Epithelial cell of proximal tubule (primary cell): Measurements from ENCODE around the gene SPAG16. TPM values are rescaled to one million over a fixed set of nuclear protein-coding genes. Genes with fewer than 3 reads are reported as not detected.

Experiments used
- total RNA-seq: library from RNA; depleted of rRNA; stranded (reverse); fragments of >200 nt; gene quantifications from 2 replicates; pipeline ENCODE4 v1.2.3, GENCODE V29; 2015

Gene SPAG16
- total RNA-seq, 1 donor from 2014 or later, result 25.5 TPM

Other genes starting within 250 kb of the SPAG16 start
- 0.86 and 1.8 TPM in 2 replicates for gene IKZF2, start 132.9 kb upstream of the SPAG16 start, total RNA-seq